ENCODE data around the gene CD101. TPM values are rescaled to one million over a fixed set of nuclear protein-coding genes. Genes with fewer than 3 reads are reported as not detected.

Gene CD101
- total and polyA plus RNA-seq, 2 of the 8 experiments (the other 6 are each of a cell fraction or from before 2014, with no cell fraction given), result 1.1 to 1.2 TPM

DNA sequence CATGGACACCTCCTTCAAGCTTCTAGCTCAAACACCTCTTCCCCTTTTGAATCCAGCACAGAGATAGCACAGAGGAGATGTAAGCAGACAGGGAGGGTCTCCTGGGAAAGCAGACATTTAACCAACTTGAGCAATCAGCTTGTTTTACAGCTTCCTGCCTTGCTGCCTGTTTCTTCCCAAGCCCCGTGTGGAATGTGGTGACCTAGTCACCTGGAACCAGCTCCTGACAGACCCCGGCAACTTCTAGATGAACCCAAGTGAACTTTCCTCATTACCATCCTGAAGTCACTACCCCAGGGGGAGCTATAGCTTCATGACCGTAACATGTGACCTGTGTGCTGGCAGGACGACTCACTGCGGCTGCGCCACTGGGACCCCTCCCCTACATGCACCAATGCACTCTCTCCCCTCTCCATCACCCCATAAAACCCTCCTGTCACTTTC is 34.5 kb downstream of the CD101 start:
- Histone ChIP-seq H3K4me3 (ENCODE audit: extremely low read depth in 1 of 4, insufficient read depth in 2 of 4, low read depth in 3 of 4, low read length in 4 of 4) (no peak overlapping the region), H4K91ac (replicated peaks; ENCODE audit: insufficient read length, low read length) (no peak overlapping the region)

More for the DNA sequence above, 34.5 kb downstream of the CD101 start:
- ChIA-PET POLR2A (ENCODE audit: partially characterized antibody) (interaction anchor here (3.0 kb wide), 1 partner anchor 24 kb away, joined by 8 read pairs; the partner anchor contains the start of gene TTF2), CTCF (ENCODE audit: partially characterized antibody) (interaction anchor here (0.7 to 1.6 kb wide), 3 partner anchors 13 to 127 kb away, joined by 3 read pairs; no protein-coding TSS in a partner anchor)
- no peak overlapping the region for H4K8ac ChIP-seq (ENCODE audit: extremely low read depth, insufficient read depth, low read length)
- H3K23me2 ChIP-seq (ENCODE audit: low read depth, low read length), result no peaks in the 10 kb centered on the region
- H2BK5ac ChIP-seq (ENCODE audit: low read depth, low read length), result no peak overlapping the region
- H2BK12ac ChIP-seq (ENCODE audit: low read depth, low read length), result no peak overlapping the region
- FAIRE-seq, result peak; percentile 57
- H2BK20ac ChIP-seq (ENCODE audit: low read length), result no peak overlapping the region
- H4K5ac ChIP-seq (ENCODE audit: insufficient read length, low read depth, low read length), result no peak overlapping the region
- H3K56ac ChIP-seq (replicated peaks; ENCODE audit: insufficient read length, low read depth, low read length), result no peak overlapping the region
- H3K36me3 ChIP-seq (ENCODE audit: control insufficient read depth in 2 of 4, insufficient read depth in 4 of 4, low read length in 3 of 4), result no peaks in the 10 kb centered on the region
- no peaks in the 10 kb centered on the region for H3K79me2 ChIP-seq (ENCODE audit: control insufficient read depth in 1 of 2, insufficient read depth in 2 of 2, low read length in 2 of 2)
- H3K9me3 ChIP-seq (ENCODE audit: insufficient read depth in 2 of 2, low read depth in 1 of 2, low read length in 1 of 2), result no peaks in the 10 kb centered on the region
- H3K23ac ChIP-seq (ENCODE audit: insufficient read length), result no peak overlapping the region
- H3K27me3 ChIP-seq (replicated peaks in 1 of 4; ENCODE audit: control insufficient read depth in 3 of 4, extremely low read depth in 1 of 4, insufficient read depth in 3 of 4, low read length in 3 of 4), result no peaks in the 10 kb centered on the region
- no peak overlapping the region for H2AK5ac ChIP-seq (ENCODE audit: low read depth, low read length)
- no peak overlapping the region for H2BK15ac ChIP-seq (ENCODE audit: low read length)
- H3K4me1 ChIP-seq (replicated peaks in 1 of 4; ENCODE audit: control insufficient read depth in 3 of 4, insufficient read depth in 4 of 4, low read length in 3 of 4), result peaks cover 0 to 6% (median 0%) of the 10 kb centered on the region in 4 experiments; a peak in 2 of 7 replicates
- no peak overlapping the region for H2AFZ ChIP-seq (ENCODE audit: low read length)
- TF ChIP-seq EZH2 (IDR thresholded peaks at IDR 0.05; ENCODE audit: low read depth, low read length, severe bottlenecking), result no peak
- TF ChIP-seq, protein P1, sequence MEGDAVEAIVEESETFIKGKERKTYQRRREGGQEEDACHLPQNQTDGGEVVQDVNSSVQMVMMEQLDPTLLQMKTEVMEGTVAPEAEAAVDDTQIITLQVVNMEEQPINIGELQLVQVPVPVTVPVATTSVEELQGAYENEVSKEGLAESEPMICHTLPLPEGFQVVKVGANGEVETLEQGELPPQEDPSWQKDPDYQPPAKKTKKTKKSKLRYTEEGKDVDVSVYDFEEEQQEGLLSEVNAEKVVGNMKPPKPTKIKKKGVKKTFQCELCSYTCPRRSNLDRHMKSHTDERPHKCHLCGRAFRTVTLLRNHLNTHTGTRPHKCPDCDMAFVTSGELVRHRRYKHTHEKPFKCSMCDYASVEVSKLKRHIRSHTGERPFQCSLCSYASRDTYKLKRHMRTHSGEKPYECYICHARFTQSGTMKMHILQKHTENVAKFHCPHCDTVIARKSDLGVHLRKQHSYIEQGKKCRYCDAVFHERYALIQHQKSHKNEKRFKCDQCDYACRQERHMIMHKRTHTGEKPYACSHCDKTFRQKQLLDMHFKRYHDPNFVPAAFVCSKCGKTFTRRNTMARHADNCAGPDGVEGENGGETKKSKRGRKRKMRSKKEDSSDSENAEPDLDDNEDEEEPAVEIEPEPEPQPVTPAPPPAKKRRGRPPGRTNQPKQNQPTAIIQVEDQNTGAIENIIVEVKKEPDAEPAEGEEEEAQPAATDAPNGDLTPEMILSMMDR (IDR thresholded peaks at IDR 0.05; ENCODE audit: control extremely low read depth in 1 of 3, insufficient read depth in 1 of 3, low read depth in 1 of 3, low read length in 3 of 3), result peak in 1 of 3 experiments; percentile 22; a peak in 1 of 4 replicates
- TF ChIP-seq RAD21 (IDR thresholded peaks at IDR 0.05 in 1 of 2, conservative IDR thresholded peaks at IDR 0.05 in 1 of 2; ENCODE audit: low read depth in 2 of 2, low read length in 2 of 2), result peak in 1 of 2 experiments; percentile 12; a peak in 1 of 4 replicates
- TF ChIP-seq TAF7 (optimal IDR thresholded peaks at IDR 0.05; ENCODE audit: borderline replicate concordance, low read depth, low read length), result no peak
- H3K18ac ChIP-seq (ENCODE audit: extremely low read depth, low read length), result no peak overlapping the region
- no peaks in the 10 kb centered on the region for H4K20me1 ChIP-seq (replicated peaks in 1 of 2; ENCODE audit: control insufficient read depth in 1 of 2, insufficient read depth in 2 of 2, low read length in 2 of 2)
- H3K14ac ChIP-seq (ENCODE audit: insufficient read length), result no peak overlapping the region
- 79% methylated on average over 6 of the region's 6 CpGs; no CpG with 5 or more reads in 1 of the 2 experiments for WGBS, 2 experiments (ENCODE audit: extremely low coverage in 1 of 2, insufficient coverage in 1 of 2, insufficient read length in 1 of 2, insufficient replicate concordance in 2 of 2, low coverage in 1 of 2, low lambda C conversion rate in 2 of 2, missing lambda C conversion rate in 1 of 2)
- H3K4ac ChIP-seq (replicated peaks; ENCODE audit: insufficient read length, low read depth, low read length), result no peak overlapping the region
- no peak overlapping the region for H3K9ac ChIP-seq (replicated peaks in 1 of 4; ENCODE audit: extremely low read depth in 1 of 4, low read depth in 3 of 4, low read length in 3 of 4)
- DNase-seq (ENCODE audit: low read depth in 1 of 2, low spot score in 2 of 2), result peak in 1 of 2 experiments; percentile 5
- H3K79me1 ChIP-seq (ENCODE audit: low read depth, low read length), result no peaks in the 10 kb centered on the region
- H3K27ac ChIP-seq (ENCODE audit: low read depth, low read length), result no peak overlapping the region
- no peak overlapping the region for H2BK120ac ChIP-seq (replicated peaks; ENCODE audit: low read depth, low read length)
- no peak overlapping the region for H3K4me2 ChIP-seq (ENCODE audit: insufficient read depth in 1 of 2, low read depth in 2 of 2, low read length in 2 of 2)
